Measurements from ENCODE around the gene BBS2. TPM values are rescaled to one million over a fixed set of nuclear protein-coding genes. Genes with fewer than 3 reads are reported as not detected.

The BBS2 gene
- total RNA-seq, 2 experiments from 2014 or later, result 6.2 to 8.2 TPM

GRCh38 chr16:56480776-56481467 lies 38.9 kb downstream of the BBS2 start:
- Mint-ChIP-seq H3K4me1 (peaks cover 13% of the 10 kb centered on the region), H3K36me3 (peaks cover 26% of the 10 kb centered on the region), H3K27ac (no peak overlapping the region), H3K27me3 (no peaks in the 10 kb centered on the region), H3K9me3 (ENCODE audit: low read depth) (no peaks in the 10 kb centered on the region), H3K4me3 (no peak overlapping the region)
- CTCF ChIA-PET, result no interaction called here
- ATAC-seq, result no peak
- DNase-seq, result no peak

GRCh38 chr16:56479469-56479868 lies 40.4 kb downstream of the BBS2 start:
- DNase-seq (no peak), ATAC-seq (no peak)
- CTCF ChIA-PET, result interaction anchor here (1.5 kb wide), 1 partner anchor 14 kb away, joined by 3 read pairs; no protein-coding TSS in a partner anchor
- H3K9me3 Mint-ChIP-seq (ENCODE audit: low read depth), result no peaks in the 10 kb centered on the region
- peaks cover 40% of the 10 kb centered on the region for H3K36me3 Mint-ChIP-seq
- H3K27ac Mint-ChIP-seq, result no peak overlapping the region
- no peak overlapping the region for H3K4me3 Mint-ChIP-seq
- no peaks in the 10 kb centered on the region for H3K27me3 Mint-ChIP-seq
- peaks cover 13% of the 10 kb centered on the region for H3K4me1 Mint-ChIP-seq

- ATAC-seq, result no peak
- no peak overlapping the region for H3K4me3 Mint-ChIP-seq
- no peak for DNase-seq
- no peaks in the 10 kb centered on the region for H3K27me3 Mint-ChIP-seq
- CTCF ChIA-PET, result interaction anchor here (1.5 kb wide), 1 partner anchor 13 kb away, joined by 3 read pairs; no protein-coding TSS in a partner anchor
- H3K36me3 Mint-ChIP-seq, result peaks cover 41% of the 10 kb centered on the region
- H3K9me3 Mint-ChIP-seq (ENCODE audit: low read depth), result no peaks in the 10 kb centered on the region
- no peak overlapping the region for H3K27ac Mint-ChIP-seq
- peaks cover 13% of the 10 kb centered on the region for H3K4me1 Mint-ChIP-seq
These were observed 41.4 kb downstream of the BBS2 start for GRCh38 chr16:56478281-56479049.

GRCh38 chr16:56477096-56477878 lies 42.5 kb downstream of the BBS2 start:
- no peak for DNase-seq
- Mint-ChIP-seq H3K4me3 (no peak overlapping the region), H3K36me3 (peaks cover 47% of the 10 kb centered on the region), H3K27ac (peak overlapping the region; percentile 11), H3K4me1 (peaks cover 13% of the 10 kb centered on the region), H3K27me3 (no peaks in the 10 kb centered on the region), H3K9me3 (ENCODE audit: low read depth) (no peaks in the 10 kb centered on the region)
- no peak for ATAC-seq
- CTCF ChIA-PET, result no interaction called here

- Mint-ChIP-seq H3K9me3 (ENCODE audit: low read depth) (no peaks in the 10 kb centered on the region), H3K4me3 (no peak overlapping the region), H3K27me3 (no peaks in the 10 kb centered on the region), H3K4me1 (peaks cover 13% of the 10 kb centered on the region), H3K27ac (no peak overlapping the region), H3K36me3 (peaks cover 65% of the 10 kb centered on the region)
- DNase-seq (no peak), ATAC-seq (no peak)
- CTCF ChIA-PET, result interaction anchor here (1.6 kb wide), 1 partner anchor 354 kb away, joined by 3 read pairs; no protein-coding TSS in a partner anchor
These were observed 44.6 kb downstream of the BBS2 start for GRCh38 chr16:56475201-56475600.

- H3K27me3 Mint-ChIP-seq, result no peaks in the 10 kb centered on the region
- H3K36me3 Mint-ChIP-seq, result peaks cover 66% of the 10 kb centered on the region
These were observed 49.2 kb downstream of the BBS2 start for GRCh38 chr16:56470666-56471065.

GRCh38 chr16:56470232-56470631 lies 49.6 kb downstream of the BBS2 start:
- Mint-ChIP-seq H3K27me3 (no peaks in the 10 kb centered on the region), H3K27ac (no peak overlapping the region), H3K9me3 (ENCODE audit: low read depth) (no peaks in the 10 kb centered on the region), H3K36me3 (peaks cover 65% of the 10 kb centered on the region), H3K4me3 (no peak overlapping the region), H3K4me1 (no peaks in the 10 kb centered on the region)
- DNase-seq (no peak), ATAC-seq (no peak)
- CTCF ChIA-PET, result no interaction called here

More at GRCh38 chr16:56470666-56471065, 49.2 kb downstream of the BBS2 start:
- Mint-ChIP-seq H3K27ac (no peak overlapping the region), H3K4me1 (no peaks in the 10 kb centered on the region), H3K9me3 (ENCODE audit: low read depth) (no peaks in the 10 kb centered on the region), H3K4me3 (no peak overlapping the region)
- ATAC-seq (no peak), DNase-seq (no peak)
- CTCF ChIA-PET, result no interaction called here

- Mint-ChIP-seq H3K36me3 (peaks cover 60% of the 10 kb centered on the region), H3K9me3 (ENCODE audit: low read depth) (no peaks in the 10 kb centered on the region), H3K4me3 (no peak overlapping the region), H3K4me1 (no peaks in the 10 kb centered on the region), H3K27ac (no peak overlapping the region), H3K27me3 (no peaks in the 10 kb centered on the region)
- no peak for DNase-seq
- ATAC-seq, result no peak
- CTCF ChIA-PET, result no interaction called here
These were observed 50.1 kb downstream of the BBS2 start for GRCh38 chr16:56469748-56470147.

- no peaks in the 10 kb centered on the region for H3K4me1 Mint-ChIP-seq
- no peak overlapping the region for H3K27ac Mint-ChIP-seq
- H3K36me3 Mint-ChIP-seq, result peaks cover 67% of the 10 kb centered on the region
- H3K4me3 Mint-ChIP-seq, result no peak overlapping the region
- ATAC-seq, result no peak
- no peaks in the 10 kb centered on the region for H3K9me3 Mint-ChIP-seq (ENCODE audit: low read depth)
- no peaks in the 10 kb centered on the region for H3K27me3 Mint-ChIP-seq
- CTCF ChIA-PET, result no interaction called here
- DNase-seq, result no peak
These were observed 51.0 kb downstream of the BBS2 start for GRCh38 chr16:56468800-56469199.

GRCh38 chr16:56466344-56466743 lies 53.5 kb downstream of the BBS2 start:
- H3K36me3 Mint-ChIP-seq, result peaks cover 63% of the 10 kb centered on the region
- no peak overlapping the region for H3K27ac Mint-ChIP-seq

GRCh38 chr16:56463153-56463552 lies 56.7 kb downstream of the BBS2 start:
- Mint-ChIP-seq H3K9me3 (ENCODE audit: low read depth) (no peaks in the 10 kb centered on the region), H3K36me3 (peaks cover 54% of the 10 kb centered on the region)
- CTCF ChIA-PET, result no interaction called here

More at GRCh38 chr16:56466344-56466743, 53.5 kb downstream of the BBS2 start:
- H3K4me1 Mint-ChIP-seq, result no peaks in the 10 kb centered on the region
- no peak for ATAC-seq
- no peaks in the 10 kb centered on the region for H3K9me3 Mint-ChIP-seq (ENCODE audit: low read depth)
- CTCF ChIA-PET, result interaction anchor here (0.8 kb wide), 1 partner anchor 12 kb away, joined by 3 read pairs; no protein-coding TSS in a partner anchor
- no peak for DNase-seq
- H3K4me3 Mint-ChIP-seq, result no peak overlapping the region
- H3K27me3 Mint-ChIP-seq, result no peaks in the 10 kb centered on the region

GRCh38 chr16:56462064-56462796 lies 57.6 kb downstream of the BBS2 start:
- Mint-ChIP-seq H3K27me3 (no peaks in the 10 kb centered on the region), H3K4me3 (no peak overlapping the region), H3K9me3 (ENCODE audit: low read depth) (no peaks in the 10 kb centered on the region), H3K36me3 (peaks cover 52% of the 10 kb centered on the region), H3K4me1 (peaks cover 3% of the 10 kb centered on the region), H3K27ac (no peak overlapping the region)
- DNase-seq, result no peak
- ATAC-seq, result no peak
- CTCF ChIA-PET, result no interaction called here

More at GRCh38 chr16:56463153-56463552, 56.7 kb downstream of the BBS2 start:
- ATAC-seq (no peak), DNase-seq (no peak)
- Mint-ChIP-seq H3K27ac (no peak overlapping the region), H3K27me3 (no peaks in the 10 kb centered on the region), H3K4me3 (no peak overlapping the region), H3K4me1 (peaks cover 3% of the 10 kb centered on the region)

GRCh38 chr16:56460101-56460500 lies 59.7 kb downstream of the BBS2 start:
- H3K36me3 Mint-ChIP-seq, result peaks cover 52% of the 10 kb centered on the region
- no peak overlapping the region for H3K4me3 Mint-ChIP-seq
- DNase-seq (no peak), ATAC-seq (no peak)
- CTCF ChIA-PET, result no interaction called here
- H3K27ac Mint-ChIP-seq, result no peak overlapping the region
- peaks cover 14% of the 10 kb centered on the region for H3K4me1 Mint-ChIP-seq
- H3K27me3 Mint-ChIP-seq, result no peaks in the 10 kb centered on the region
- no peaks in the 10 kb centered on the region for H3K9me3 Mint-ChIP-seq (ENCODE audit: low read depth)

Data from activated CD8-positive, alpha-beta memory T cell treated with anti-CD3 and anti-CD28 coated beads, Interleukin-2, amount 10 ng/mL, durations not matched to agents 7 days and 5 days (primary cell).